HEK293 (cell line): ENCODE results near the gene CCDC12.

Source experiments
- CTCF ChIA-PET: fragments of 350-600 bp; formaldehyde crosslinking; extraction: SDS; loops from one replicate; lab custom pipeline; 2021; ENCODE audit warnings: antibody characterized with exemption; lab: Yijun Ruan, JAX
- POLR2A ChIA-PET: fragments of 300-600 bp; formaldehyde crosslinking; extraction: SDS; loops from one replicate; lab custom pipeline; 2020; ENCODE audit warnings: antibody characterized with exemption, inconsistent platforms; lab: Yijun Ruan, JAX
- H3K27ac ChIP-seq: fragments of 200-500 bp; sonication (Bioruptor generic); 2 replicates; pipeline ENCODE4 v1.5.1; 2014; ENCODE audit warnings: low read depth, low read length, control low read depth, inconsistent platforms; ENCODE audit errors: extremely low read depth
- H3K36me3 ChIP-seq, 2 experiments: fragments of 200-500 bp in 1 of 2; sonication (Bioruptor generic) in 1 of 2; 1 replicate in 1 of 2; 2 replicates in 1 of 2; pipeline ENCODE4 v1.5.1; 2014 to 2017; ENCODE audit warnings: inconsistent platforms in 2 of 2, low read length in 2 of 2; ENCODE audit not compliant: control insufficient read depth in 2 of 2, insufficient read depth in 1 of 2
- H3K4me1 ChIP-seq: fragments of 200-500 bp; sonication (Bioruptor generic); 2 replicates; pipeline ENCODE4 v1.5.1; 2014; ENCODE audit warnings: mild to moderate bottlenecking, low read length, inconsistent platforms; ENCODE audit not compliant: control insufficient read depth, insufficient read depth
- H3K4me3 ChIP-seq: 2 replicates; pipeline ENCODE4 v1.5.1; 2011; ENCODE audit warnings: low read depth, mild to moderate bottlenecking, control low read depth, low read length, moderate library complexity
- H3K9me3 ChIP-seq: fragments of 200-500 bp; sonication (Bioruptor generic); 2 replicates; pipeline ENCODE4 v1.5.1; 2014; ENCODE audit warnings: low read depth, low read length, inconsistent platforms; ENCODE audit not compliant: control insufficient read depth, insufficient read depth
- ATF2 ChIP-seq: fragments of 450-650 bp; formaldehyde crosslinking; IDR thresholded peaks from 2 replicates; pipeline ENCODE4 v1.5.1; 2016; ENCODE audit warnings: missing biosample characterization, missing genetic modification characterization, low read depth
- BCL11B ChIP-seq: fragments of 450-650 bp; formaldehyde crosslinking; IDR thresholded peaks from 2 replicates; pipeline ENCODE4 v1.5.1; 2016; ENCODE audit warnings: low read depth, missing biosample characterization, missing genetic modification characterization
- CTCF ChIP-seq: fragments of 450-650 bp; formaldehyde crosslinking; IDR thresholded peaks from 2 replicates; pipeline ENCODE4 v1.5.1; 2016; ENCODE audit warnings: missing biosample characterization, missing genetic modification characterization
- GLI4 ChIP-seq: fragments of 450-650 bp; formaldehyde crosslinking; IDR thresholded peaks from 2 replicates; pipeline ENCODE4 v1.5.1; 2016; ENCODE audit warnings: missing biosample characterization, missing genetic modification characterization
- HOXD13 ChIP-seq: sonication (generic); formaldehyde crosslinking; IDR thresholded peaks from 2 replicates; pipeline ENCODE4 v1.8.0; 2022; ENCODE audit warnings: missing genetic modification reagents, borderline replicate concordance
- KLF1 ChIP-seq: fragments of 450-650 bp; formaldehyde crosslinking; IDR thresholded peaks from 2 replicates; pipeline ENCODE4 v1.5.1; 2016; ENCODE audit warnings: missing biosample characterization, missing genetic modification characterization
- KLF16 ChIP-seq: fragments of 450-650 bp; formaldehyde crosslinking; IDR thresholded peaks from 2 replicates; pipeline ENCODE4 v1.5.1; 2017; ENCODE audit warnings: missing biosample characterization, missing genetic modification characterization
- MEIS1 ChIP-seq: sonication (generic); formaldehyde crosslinking; IDR thresholded peaks from 2 replicates; pipeline ENCODE4 v1.8.1; 2022; ENCODE audit warnings: missing genetic modification reagents, mild to moderate bottlenecking, borderline replicate concordance
- MZF1 ChIP-seq: fragments of 450-650 bp; formaldehyde crosslinking; IDR thresholded peaks from 2 replicates; pipeline ENCODE4 v1.5.1; 2017; ENCODE audit warnings: missing biosample characterization, missing genetic modification characterization, borderline replicate concordance
- ZFHX2 ChIP-seq: fragments of 450-650 bp; formaldehyde crosslinking; conservative IDR thresholded peaks from 2 replicates; pipeline ENCODE4 v1.5.1; 2016; ENCODE audit warnings: missing biosample characterization, missing genetic modification characterization
- ZNF112 ChIP-seq: fragments of 450-650 bp; formaldehyde crosslinking; IDR thresholded peaks from 2 replicates; pipeline ENCODE4 v1.5.0; 2017; ENCODE audit warnings: missing biosample characterization, missing genetic modification characterization
- ZNF132 ChIP-seq: fragments of 450-650 bp; formaldehyde crosslinking; IDR thresholded peaks from 2 replicates; pipeline ENCODE4 v1.5.1; 2017; ENCODE audit warnings: missing biosample characterization, missing genetic modification characterization, borderline replicate concordance
- ZNF146 ChIP-seq: fragments of 450-650 bp; formaldehyde crosslinking; IDR thresholded peaks from 2 replicates; pipeline ENCODE4 v1.5.1; 2016; ENCODE audit warnings: missing biosample characterization, missing genetic modification characterization
- ZNF19 ChIP-seq: fragments of 450-650 bp; formaldehyde crosslinking; IDR thresholded peaks from 2 replicates; pipeline ENCODE4; 2016; ENCODE audit warnings: missing biosample characterization, missing genetic modification characterization, low read depth
- ZNF2 ChIP-seq: fragments of 450-650 bp; formaldehyde crosslinking; IDR thresholded peaks from 2 replicates; pipeline ENCODE4 v1.5.1; 2016; ENCODE audit warnings: missing biosample characterization, missing genetic modification characterization
- ZNF202 ChIP-seq: fragments of 450-650 bp; formaldehyde crosslinking; IDR thresholded peaks from 2 replicates; pipeline ENCODE4 v1.5.1; 2016; ENCODE audit warnings: missing biosample characterization, missing genetic modification characterization, borderline replicate concordance
- ZNF350 ChIP-seq: fragments of 450-650 bp; formaldehyde crosslinking; IDR thresholded peaks from 2 replicates; pipeline ENCODE4 v1.5.0; 2017; ENCODE audit warnings: missing biosample characterization, mild to moderate bottlenecking, missing genetic modification characterization
- ZNF366 ChIP-seq: fragments of 450-650 bp; formaldehyde crosslinking; conservative IDR thresholded peaks from 2 replicates; pipeline ENCODE4 v1.5.1; 2016; ENCODE audit warnings: missing biosample characterization, missing genetic modification characterization
- ZNF394 ChIP-seq: fragments of 450-650 bp; formaldehyde crosslinking; IDR thresholded peaks from 2 replicates; pipeline ENCODE4 v1.5.1; 2016; ENCODE audit warnings: missing biosample characterization, missing genetic modification characterization, mild to moderate bottlenecking, moderate library complexity, borderline replicate concordance
- ZNF404 ChIP-seq: fragments of 450-650 bp; formaldehyde crosslinking; IDR thresholded peaks from 2 replicates; pipeline ENCODE4 v1.5.1; 2017; ENCODE audit warnings: missing biosample characterization, missing genetic modification characterization
- ZNF580 ChIP-seq: fragments of 450-650 bp; formaldehyde crosslinking; IDR thresholded peaks from 2 replicates; pipeline ENCODE4 v1.5.1; 2016; ENCODE audit warnings: missing biosample characterization, missing genetic modification characterization
- ZNF645 ChIP-seq: fragments of 450-650 bp; formaldehyde crosslinking; IDR thresholded peaks from 2 replicates; pipeline ENCODE4; 2016; ENCODE audit warnings: missing biosample characterization, missing genetic modification characterization
- ZNF654 ChIP-seq: fragments of 450-650 bp; formaldehyde crosslinking; IDR thresholded peaks from 2 replicates; pipeline ENCODE4 v1.5.1; 2016; ENCODE audit warnings: low read depth, missing biosample characterization, missing genetic modification characterization
- ZNF843 ChIP-seq: fragments of 450-650 bp; formaldehyde crosslinking; IDR thresholded peaks from 2 replicates; pipeline ENCODE4 v1.5.1; 2016; ENCODE audit warnings: missing biosample characterization, missing genetic modification characterization

The CCDC12 gene

GRCh38 chr3:46998121-46998851 lies 21.7 kb upstream of the CCDC12 start (continued):
- TF ChIP-seq ATF2 (tag by site-specific recombination), result no peak
- no peak for TF ChIP-seq KLF16 (tag by site-specific recombination)
- 0 out of 2 replicates have a peak, but pooled peaks have one; percentile 32 for TF ChIP-seq KLF1 (tag by site-specific recombination)
- no peak for TF ChIP-seq ZNF202
- TF ChIP-seq ZNF146 (tag by site-specific recombination), result no peak
- TF ChIP-seq ZFHX2 (tag by site-specific recombination), result 0 out of 2 replicates have a peak, but pooled peaks have one; percentile 12
- TF ChIP-seq ZNF2 (tag by site-specific recombination), result peak; percentile 44; the same call in 1 of the 2 replicates
- TF ChIP-seq ZNF645 (tag by site-specific recombination), result no peak
- no peak for TF ChIP-seq BCL11B (tag by site-specific recombination)
- TF ChIP-seq ZNF132, result no peak
- peak; percentile 28 for TF ChIP-seq ZNF654

- Histone ChIP-seq H3K36me3 (peaks cover 0 to 62% of the 10 kb centered on the region in 2 experiments; a peak in 1 of 3 replicates), H3K27ac (no peak overlapping the region)
Observed at GRCh38 chr3:46997453-46998091, 21.0 kb upstream of the CCDC12 start.

More at GRCh38 chr3:46997453-46998091, 21.0 kb upstream of the CCDC12 start:
- CTCF ChIA-PET, result interaction anchor here (0.6 to 2.1 kb wide), 14 partner anchors 9 to 510 kb away, joined by 3 to 15 read pairs (median 3); partner anchors contain the start of gene NBEAL2
- POLR2A ChIA-PET, result no interaction called here
- H3K9me3 ChIP-seq, result no peaks in the 10 kb centered on the region
- no peak for TF ChIP-seq CTCF
- no peak for TF ChIP-seq ZNF404 (tag by site-specific recombination)
- no peak for TF ChIP-seq MEIS1 (CRISPR knock-in tag)
- no peak for TF ChIP-seq ZNF394 (tag by site-specific recombination)
- no peak for TF ChIP-seq MZF1 (tag by site-specific recombination)
- TF ChIP-seq ZNF366 (tag by site-specific recombination), result no peak
- TF ChIP-seq GLI4 (tag by site-specific recombination), result no peak
- no peak for TF ChIP-seq ZNF350 (tag by site-specific recombination)
- TF ChIP-seq ZNF580 (tag by site-specific recombination), result no peak
- no peak for TF ChIP-seq ZNF19 (tag by site-specific recombination)
- TF ChIP-seq ZNF843, result no peak
- no peak for TF ChIP-seq ZNF112 (tag by site-specific recombination)
- no peak for TF ChIP-seq HOXD13
- TF ChIP-seq, all 188 proteins: peak for 0
- H3K4me1 ChIP-seq, result no peaks in the 10 kb centered on the region
- H3K4me3 ChIP-seq, result no peak overlapping the region
